ENCODE measurements around the gene EXOSC5.

Gene EXOSC5

GRCh38 chr19:41421314-41421713 is 24.2 kb upstream of the EXOSC5 start:
- in situ Hi-C loops (cut with HindIII; ENCODE audit: low sequenced_read_pairs): no loop called here
- TF ChIP-seq CTCF (IDR thresholded peaks at IDR 0.05; ENCODE audit: low read depth, low read length): no peak
- no peak for DNase-seq (ENCODE audit: low read depth, low spot score)
- H3K4me3 ChIP-seq (ENCODE audit: low read depth, low read length): no peak overlapping the region

- in situ Hi-C loops (cut with HindIII; ENCODE audit: low sequenced_read_pairs): no loop called here
- H3K4me3 ChIP-seq (ENCODE audit: low read depth, low read length): no peak overlapping the region
- DNase-seq (ENCODE audit: low read depth, low spot score): no peak
- no peak for TF ChIP-seq CTCF (IDR thresholded peaks at IDR 0.05; ENCODE audit: low read depth, low read length)
Observed at GRCh38 chr19:41420101-41420880, 23.1 kb upstream of the EXOSC5 start.

DNA sequence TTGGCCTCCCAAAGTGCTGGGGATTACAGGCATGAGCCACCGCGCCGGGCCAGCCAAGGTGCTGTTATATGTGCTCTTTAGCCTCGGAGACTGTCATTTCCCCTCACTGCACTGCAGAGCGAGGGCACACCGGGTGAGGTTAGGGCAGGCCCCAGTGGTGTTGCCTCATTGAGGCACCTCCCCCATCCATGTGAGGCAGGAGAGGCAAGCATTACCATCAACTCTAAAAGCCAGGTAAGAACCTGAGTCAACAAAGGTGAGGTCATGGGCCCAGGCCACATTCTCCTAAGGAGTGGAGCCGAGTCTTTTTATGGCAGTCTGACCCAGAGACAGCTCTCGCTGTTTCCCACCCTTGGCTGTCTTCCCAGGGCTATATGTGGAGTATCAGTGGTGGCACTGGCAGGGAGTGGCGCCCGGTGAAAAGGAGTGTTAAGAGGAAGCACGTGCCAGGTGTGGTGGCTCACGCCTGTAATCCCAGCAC is 19.1 kb upstream of the EXOSC5 start:
- TF ChIP-seq CTCF (IDR thresholded peaks at IDR 0.05; ENCODE audit: low read depth, low read length): no peak
- in situ Hi-C loops (cut with HindIII; ENCODE audit: low sequenced_read_pairs): no loop called here
- no peak overlapping the region for H3K4me3 ChIP-seq (ENCODE audit: low read depth, low read length)
- DNase-seq (ENCODE audit: low read depth, low spot score): no peak

- in situ Hi-C loops (cut with HindIII; ENCODE audit: low sequenced_read_pairs): no loop called here
Observed at GRCh38 chr19:41415154-41415571, 18.0 kb upstream of the EXOSC5 start.

DNA sequence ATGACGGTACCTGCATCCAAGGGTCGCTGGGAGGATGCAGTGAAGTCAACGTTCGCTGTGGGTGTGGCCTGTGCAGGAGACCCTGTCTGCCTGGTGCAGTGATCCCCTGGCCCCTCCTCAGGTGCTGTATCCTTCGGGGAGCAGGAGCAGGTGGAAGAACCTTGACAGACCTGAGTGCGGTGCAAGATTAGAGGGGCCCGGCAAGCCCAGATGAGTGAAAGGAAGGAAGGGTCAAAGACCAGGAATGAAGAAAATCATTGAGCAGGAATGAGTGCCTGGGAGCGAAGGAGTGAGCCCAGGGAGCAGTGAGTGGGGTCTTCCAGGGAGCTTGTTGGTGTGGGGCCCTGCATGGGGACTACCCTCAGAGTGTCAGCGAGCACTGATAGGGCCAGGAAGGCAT is 17.3 kb upstream of the EXOSC5 start:
- no peak for TF ChIP-seq CTCF (IDR thresholded peaks at IDR 0.05; ENCODE audit: low read depth, low read length)
- no peak overlapping the region for H3K4me3 ChIP-seq (ENCODE audit: low read depth, low read length)
- in situ Hi-C loops (cut with HindIII; ENCODE audit: low sequenced_read_pairs): no loop called here
- no peak for DNase-seq (ENCODE audit: low read depth, low spot score)

More at GRCh38 chr19:41415154-41415571, 18.0 kb upstream of the EXOSC5 start:
- DNase-seq (ENCODE audit: low read depth, low spot score): no peak
- H3K4me3 ChIP-seq (ENCODE audit: low read depth, low read length): no peak overlapping the region
- TF ChIP-seq CTCF (IDR thresholded peaks at IDR 0.05; ENCODE audit: low read depth, low read length): no peak

- no peak for TF ChIP-seq CTCF (IDR thresholded peaks at IDR 0.05; ENCODE audit: low read depth, low read length)
- no peak for DNase-seq (ENCODE audit: low read depth, low spot score)
- in situ Hi-C loops (cut with HindIII; ENCODE audit: low sequenced_read_pairs): no loop called here
- no peak overlapping the region for H3K4me3 ChIP-seq (ENCODE audit: low read depth, low read length)
Observed at GRCh38 chr19:41413947-41414346, 16.8 kb upstream of the EXOSC5 start.
